Cardiac muscle cell (in vitro differentiated cells and primary cell): ENCODE measurements around the gene SMIM20. TPM values are rescaled to one million over a fixed set of nuclear protein-coding genes. Genes with fewer than 3 reads are reported as not detected.

Experiments used
- DNase-seq, 2 donors: peaks; one replicate each; pipeline versions ENCODE4 v3.0.0 to v3.0.0-alpha.2; 2010 to 2017; ENCODE audit warnings: low read depth in 1 of 2, low spot score in 1 of 2
- H3K27ac ChIP-seq: fragments of 200-600 bp; sonication (generic); 2 replicates; pipeline ENCODE4 v1.5.1; 2016
- H3K27me3 ChIP-seq: fragments of 200-600 bp; sonication (generic); 2 replicates; pipeline ENCODE4 v1.6.0; 2016; ENCODE audit warnings: control low read depth
- H3K36me3 ChIP-seq: fragments of 200-600 bp; sonication (generic); 2 replicates; pipeline ENCODE4 v1.5.1; 2016; ENCODE audit warnings: control low read depth
- H3K4me1 ChIP-seq: fragments of 200-600 bp; sonication (generic); 2 replicates; pipeline ENCODE4 v1.8.1; 2017; ENCODE audit warnings: low read depth, mild to moderate bottlenecking, mixed run types
- H3K4me3 ChIP-seq: fragments of 200-600 bp; sonication (generic); 2 replicates; pipeline ENCODE4 v1.5.1; 2016; ENCODE audit warnings: mild to moderate bottlenecking
- H3K9me3 ChIP-seq: fragments of 200-600 bp; sonication (generic); 2 replicates; pipeline ENCODE4 v1.5.1; 2017; ENCODE audit warnings: low read depth, mild to moderate bottlenecking, control low read depth
- polyA plus RNA-seq: library from polyadenylated mRNA; unstranded; fragments of >200 nt; fragmentation: Nextera tagmentation; extraction: Ambion mirVana; gene quantifications from 2 replicates; pipeline ENCODE4 v1.2.1, GENCODE V29; 2016
- total RNA-seq: library from RNA; depleted of rRNA; stranded (reverse); fragments of >200 nt; gene quantifications from 2 replicates; pipeline ENCODE4 v1.2.3, GENCODE V29; 2016
- TF ChIP-seq, protein P1 (sequence below): IDR thresholded peaks from 2 replicates; pipeline ENCODE4 v1.5.1; 2012; ENCODE audit warnings: low read depth, mild to moderate bottlenecking, low read length

The SMIM20 gene
- total and polyA plus RNA-seq, 2 experiments from 2014 or later = 27.5 to 59.1 TPM

DNA sequence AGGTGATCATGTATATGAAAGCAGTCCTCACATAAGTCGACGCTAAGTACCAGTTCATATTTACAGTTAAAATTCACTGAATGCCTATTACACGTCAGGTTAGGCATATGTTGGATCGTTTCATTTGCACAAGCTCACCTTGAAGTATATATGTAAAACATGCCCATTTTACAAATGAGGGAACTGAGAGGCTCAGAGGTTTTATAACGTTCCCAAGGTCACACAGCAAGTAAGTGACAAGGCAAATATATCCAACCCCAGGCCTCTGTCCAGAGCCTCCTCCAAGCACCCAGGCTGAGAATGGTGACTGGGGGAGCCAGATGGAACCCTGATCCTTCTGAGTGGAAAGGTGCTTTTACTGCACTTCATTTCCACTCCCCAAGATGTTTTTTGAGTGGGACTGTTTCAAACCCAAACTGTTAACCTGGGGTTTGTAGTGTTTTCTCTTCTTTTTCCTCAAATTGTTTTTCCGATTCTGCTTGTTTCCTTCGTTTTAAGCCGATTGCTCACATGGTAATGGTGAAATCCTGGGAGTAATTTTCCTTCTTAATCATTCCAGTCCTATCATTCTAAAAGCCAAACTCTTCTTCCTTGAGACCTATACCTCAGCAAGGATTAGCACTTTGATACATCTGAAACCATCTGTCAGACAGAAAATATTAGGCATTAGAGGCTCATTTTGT lies 791 bp downstream of the SMIM20 start:
- H3K4me3 ChIP-seq = peak overlapping the region; percentile 55
- no peak overlapping the region for H3K27ac ChIP-seq
- no peaks in the 10 kb centered on the region for H3K27me3 ChIP-seq
- TF ChIP-seq, protein P1, sequence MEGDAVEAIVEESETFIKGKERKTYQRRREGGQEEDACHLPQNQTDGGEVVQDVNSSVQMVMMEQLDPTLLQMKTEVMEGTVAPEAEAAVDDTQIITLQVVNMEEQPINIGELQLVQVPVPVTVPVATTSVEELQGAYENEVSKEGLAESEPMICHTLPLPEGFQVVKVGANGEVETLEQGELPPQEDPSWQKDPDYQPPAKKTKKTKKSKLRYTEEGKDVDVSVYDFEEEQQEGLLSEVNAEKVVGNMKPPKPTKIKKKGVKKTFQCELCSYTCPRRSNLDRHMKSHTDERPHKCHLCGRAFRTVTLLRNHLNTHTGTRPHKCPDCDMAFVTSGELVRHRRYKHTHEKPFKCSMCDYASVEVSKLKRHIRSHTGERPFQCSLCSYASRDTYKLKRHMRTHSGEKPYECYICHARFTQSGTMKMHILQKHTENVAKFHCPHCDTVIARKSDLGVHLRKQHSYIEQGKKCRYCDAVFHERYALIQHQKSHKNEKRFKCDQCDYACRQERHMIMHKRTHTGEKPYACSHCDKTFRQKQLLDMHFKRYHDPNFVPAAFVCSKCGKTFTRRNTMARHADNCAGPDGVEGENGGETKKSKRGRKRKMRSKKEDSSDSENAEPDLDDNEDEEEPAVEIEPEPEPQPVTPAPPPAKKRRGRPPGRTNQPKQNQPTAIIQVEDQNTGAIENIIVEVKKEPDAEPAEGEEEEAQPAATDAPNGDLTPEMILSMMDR = no peak
- no peak for DNase-seq
- no peaks in the 10 kb centered on the region for H3K36me3 ChIP-seq
- H3K4me1 ChIP-seq = no peaks in the 10 kb centered on the region
- H3K9me3 ChIP-seq = no peaks in the 10 kb centered on the region

DNA sequence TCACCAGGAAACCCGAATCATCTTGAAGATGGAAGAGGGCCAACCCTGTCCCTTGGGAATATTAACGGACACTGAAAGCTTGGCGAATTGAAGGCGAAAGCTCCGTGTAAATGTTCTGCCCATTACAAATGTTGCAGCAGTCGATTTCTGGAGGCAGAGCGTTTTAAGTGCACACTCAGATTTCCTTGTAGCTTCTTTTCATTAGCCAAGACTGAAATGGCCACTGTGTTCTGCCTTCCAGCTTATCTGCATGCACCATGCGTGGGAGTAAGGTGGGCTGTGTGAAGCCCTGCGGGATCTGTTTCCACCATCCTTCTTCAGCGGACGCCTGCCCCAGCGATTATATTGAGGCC lies 1.3 kb downstream of the SMIM20 start:
- H3K4me1 ChIP-seq = no peaks in the 10 kb centered on the region
- H3K9me3 ChIP-seq = no peaks in the 10 kb centered on the region
- TF ChIP-seq, protein P1 = no peak
- no peak overlapping the region for H3K27ac ChIP-seq
- no peaks in the 10 kb centered on the region for H3K27me3 ChIP-seq
- H3K4me3 ChIP-seq = no peak overlapping the region
- DNase-seq = peak in 1 of 2 donors; percentile 83
- no peaks in the 10 kb centered on the region for H3K36me3 ChIP-seq

DNA sequence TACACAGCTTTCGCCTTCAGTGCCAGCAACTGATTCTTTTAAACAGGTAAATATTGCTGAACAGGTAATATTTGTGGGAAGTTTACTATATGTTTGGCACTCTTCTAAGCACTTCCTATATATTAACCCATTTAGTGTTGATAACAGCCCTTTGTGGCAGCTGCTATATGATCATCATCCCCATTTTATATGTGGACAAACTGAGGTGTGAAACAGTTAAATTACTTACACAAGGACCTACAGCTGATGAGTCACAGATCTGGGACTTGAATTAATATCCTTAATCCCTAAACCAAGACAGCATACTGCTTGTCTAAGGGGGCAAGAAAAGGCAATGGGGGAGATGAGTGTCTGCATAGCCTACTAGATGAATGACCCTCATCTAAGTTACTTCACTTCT lies 2.9 kb downstream of the SMIM20 start:
- TF ChIP-seq, protein P1 = no peak
- Histone ChIP-seq H3K9me3 (no peaks in the 10 kb centered on the region), H3K4me3 (no peak overlapping the region), H3K36me3 (no peaks in the 10 kb centered on the region), H3K27ac (no peak overlapping the region), H3K4me1 (no peaks in the 10 kb centered on the region), H3K27me3 (no peaks in the 10 kb centered on the region)
- DNase-seq = no peak

DNA sequence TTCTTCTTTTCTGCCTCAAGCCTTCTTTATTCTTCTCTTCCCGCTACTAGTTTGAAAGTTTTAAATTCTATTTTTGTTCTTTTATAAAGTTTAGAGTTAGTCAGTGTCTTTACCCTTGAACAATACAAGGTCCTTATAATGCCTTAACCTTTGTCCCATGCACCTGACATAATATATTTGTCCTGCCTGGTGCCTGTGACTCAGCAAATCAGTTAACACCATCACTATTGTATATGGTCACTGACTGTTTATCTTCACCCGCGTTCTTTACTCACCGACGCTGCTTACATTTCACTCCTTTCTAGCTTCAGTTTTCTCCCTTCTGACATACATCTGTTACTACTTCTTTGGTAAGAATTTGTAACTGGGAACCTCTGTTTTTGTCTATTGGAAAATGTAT lies 5.7 kb downstream of the SMIM20 start:
- H3K4me1 ChIP-seq = no peaks in the 10 kb centered on the region
- TF ChIP-seq, protein P1 = no peak
- H3K36me3 ChIP-seq = no peaks in the 10 kb centered on the region
- no peak for DNase-seq
- no peak overlapping the region for H3K4me3 ChIP-seq
- H3K9me3 ChIP-seq = no peaks in the 10 kb centered on the region
- H3K27me3 ChIP-seq = no peaks in the 10 kb centered on the region
- no peak overlapping the region for H3K27ac ChIP-seq

DNA sequence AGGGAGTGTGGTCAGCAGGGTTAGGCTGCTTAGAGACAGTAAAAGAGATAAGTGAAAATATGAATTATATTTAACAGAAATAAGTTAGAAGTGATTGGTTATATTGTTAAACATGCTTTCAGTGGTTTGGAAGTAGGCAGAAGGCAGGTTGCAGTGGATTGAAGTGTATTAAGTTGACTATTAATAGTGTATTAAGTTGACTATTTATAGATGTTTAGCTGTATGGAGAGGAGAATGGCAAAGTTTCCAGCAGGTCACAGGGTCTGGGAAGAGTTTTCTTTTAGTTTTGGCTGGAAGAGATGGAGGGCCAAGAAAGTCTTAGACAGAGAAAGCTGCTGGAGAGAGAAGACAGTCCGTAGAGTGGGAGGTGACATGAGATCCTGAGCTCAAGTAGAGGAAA lies 7.9 kb downstream of the SMIM20 start:
- Histone ChIP-seq H3K9me3 (no peaks in the 10 kb centered on the region), H3K4me1 (no peaks in the 10 kb centered on the region), H3K27ac (no peak overlapping the region), H3K4me3 (no peak overlapping the region), H3K36me3 (no peaks in the 10 kb centered on the region), H3K27me3 (no peaks in the 10 kb centered on the region)
- no peak for DNase-seq
- TF ChIP-seq, protein P1 = no peak
